ENCODE measurements around the gene PRODH2. TPM values are rescaled to one million over a fixed set of nuclear protein-coding genes. Genes with fewer than 3 reads are reported as not detected.

The PRODH2 gene
- total RNA-seq, 1 experiment from 2014 or later, result 0.44 TPM

GRCh38 chr19:35756377-35757230, 56.0 kb downstream of the PRODH2 start, which contains the start of gene HSPB6 (continued):
- TF ChIP-seq CTCF (IDR thresholded peaks at IDR 0.05 in 2 of 3, conservative IDR thresholded peaks at IDR 0.05 in 1 of 3; ENCODE audit: borderline replicate concordance in 1 of 3, insufficient read depth in 1 of 3, low read depth in 2 of 3, low read length in 2 of 3) (no peak), CBX3 (IDR thresholded peaks at IDR 0.05; ENCODE audit: low read depth) (no peak), ATF3 (IDR thresholded peaks at IDR 0.05) (no peak), ZFX (IDR thresholded peaks at IDR 0.05) (no peak), POLR2A (IDR thresholded peaks at IDR 0.05; ENCODE audit: borderline replicate concordance, extremely low read depth, insufficient read depth, insufficient read length) (no peak), SRF (IDR thresholded peaks at IDR 0.05; ENCODE audit: low read depth) (no peak)

GRCh38 chr19:35755550-35756376, 56.9 kb downstream of the PRODH2 start:
- CTCF ChIA-PET, result no interaction called here
- H3K27ac ChIP-seq (ENCODE audit: low read depth, low read length), result no peak overlapping the region
- TF ChIP-seq REST (IDR thresholded peaks at IDR 0.05; ENCODE audit: low read depth), result no peak
- no peak for TF ChIP-seq CEBPB (IDR thresholded peaks at IDR 0.05; ENCODE audit: low read depth)
- TF ChIP-seq SRF (IDR thresholded peaks at IDR 0.05; ENCODE audit: low read depth), result no peak
- no peak for TF ChIP-seq POLR2A (IDR thresholded peaks at IDR 0.05; ENCODE audit: borderline replicate concordance, extremely low read depth, insufficient read depth, insufficient read length)
- TF ChIP-seq ZNF274 (IDR thresholded peaks at IDR 0.05; ENCODE audit: low read depth, low read length), result no peak
- no peak for TF ChIP-seq YY1 (IDR thresholded peaks at IDR 0.05; ENCODE audit: extremely low read depth, insufficient replicate concordance, low read depth, low read length)
- TF ChIP-seq EGR1 (IDR thresholded peaks at IDR 0.05; ENCODE audit: low read depth), result no peak
- no peak for TF ChIP-seq ELF1 (IDR thresholded peaks at IDR 0.05; ENCODE audit: borderline replicate concordance, low read depth)
- TF ChIP-seq, protein P1, sequence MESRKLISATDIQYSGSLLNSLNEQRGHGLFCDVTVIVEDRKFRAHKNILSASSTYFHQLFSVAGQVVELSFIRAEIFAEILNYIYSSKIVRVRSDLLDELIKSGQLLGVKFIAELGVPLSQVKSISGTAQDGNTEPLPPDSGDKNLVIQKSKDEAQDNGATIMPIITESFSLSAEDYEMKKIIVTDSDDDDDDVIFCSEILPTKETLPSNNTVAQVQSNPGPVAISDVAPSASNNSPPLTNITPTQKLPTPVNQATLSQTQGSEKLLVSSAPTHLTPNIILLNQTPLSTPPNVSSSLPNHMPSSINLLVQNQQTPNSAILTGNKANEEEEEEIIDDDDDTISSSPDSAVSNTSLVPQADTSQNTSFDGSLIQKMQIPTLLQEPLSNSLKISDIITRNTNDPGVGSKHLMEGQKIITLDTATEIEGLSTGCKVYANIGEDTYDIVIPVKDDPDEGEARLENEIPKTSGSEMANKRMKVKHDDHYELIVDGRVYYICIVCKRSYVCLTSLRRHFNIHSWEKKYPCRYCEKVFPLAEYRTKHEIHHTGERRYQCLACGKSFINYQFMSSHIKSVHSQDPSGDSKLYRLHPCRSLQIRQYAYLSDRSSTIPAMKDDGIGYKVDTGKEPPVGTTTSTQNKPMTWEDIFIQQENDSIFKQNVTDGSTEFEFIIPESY (IDR thresholded peaks at IDR 0.05; ENCODE audit: extremely low read depth, insufficient replicate concordance, low read length), result no peak

More at GRCh38 chr19:35755550-35756376, 56.9 kb downstream of the PRODH2 start:
- BruUV-seq (replicated peaks), result no TSS peak
- Histone ChIP-seq H3K9ac (ENCODE audit: low read length) (no peak overlapping the region), H3K9me3 (ENCODE audit: control insufficient read depth in 1 of 2, insufficient read depth in 1 of 2, low read depth in 1 of 2, low read length in 2 of 2) (no peaks in the 10 kb centered on the region), H3K4me1 (ENCODE audit: control insufficient read depth in 1 of 2, insufficient read depth in 2 of 2, low read length in 2 of 2) (peaks cover 14 to 21% of the 10 kb centered on the region in 2 experiments), H3K4me2 (ENCODE audit: low read length) (no peak overlapping the region), H3K4me3 (replicated peaks in 1 of 2; ENCODE audit: low read depth in 1 of 2, low read length in 2 of 2) (no peak overlapping the region), H4K20me1 (ENCODE audit: insufficient read depth) (no peaks in the 10 kb centered on the region), H2AFZ (ENCODE audit: low read depth, low read length, poor library complexity, severe bottlenecking) (no peak overlapping the region), H3K27me3 (ENCODE audit: insufficient read depth, low read length) (no peaks in the 10 kb centered on the region), H3K79me2 (ENCODE audit: insufficient read depth, low read length) (peaks cover 17% of the 10 kb centered on the region), H3K9me2 (ENCODE audit: insufficient read depth) (no peaks in the 10 kb centered on the region), H3K36me3 (ENCODE audit: control insufficient read depth in 1 of 2, insufficient read depth in 2 of 2, low read length in 2 of 2) (peaks cover 0 to 8% of the 10 kb centered on the region in 2 experiments; a peak in 2 of 4 replicates)
- DNase-seq (ENCODE audit: low read depth, low spot score) (no peak), ATAC-seq (no peak)
- POLR2A ChIA-PET, result interaction anchor here (0.9 to 2.3 kb wide), 2 partner anchors 7 to 10 kb away, joined by 4 to 20 read pairs; partner anchors contain the start of genes LIN37, PSENEN and U2AF1L4
- intact Hi-C loops (cut with micrococcal nuclease), result no loop called here
- RAD21 ChIA-PET (ENCODE audit: low non-redundant PET in 1 of 2, low total read pairs in 2 of 2, uncharacterized antibody in 2 of 2, unreplicated experiment in 2 of 2), result no interaction called here
